WI38 (cell line): ENCODE data around the gene ERGIC1.

Experiments
- H3K4me3 ChIP-seq: 2 replicates; pipeline ENCODE4 v1.5.1; 2011; ENCODE audit warnings: low read depth, mild to moderate bottlenecking, control low read depth, low read length
- CTCF ChIP-seq: IDR thresholded peaks from 2 replicates; pipeline ENCODE4 v1.5.1; 2012; ENCODE audit warnings: low read depth, mild to moderate bottlenecking, control low read depth, low read length

Gene ERGIC1

GRCh38 chr5:172913117-172913850 is 79.2 kb downstream of the ERGIC1 start:
- no peak for TF ChIP-seq CTCF

GRCh38 chr5:172915514-172915913 is 81.5 kb downstream of the ERGIC1 start:
- H3K4me3 ChIP-seq = no peak overlapping the region
- TF ChIP-seq CTCF = no peak

More at GRCh38 chr5:172913117-172913850, 79.2 kb downstream of the ERGIC1 start:
- no peak overlapping the region for H3K4me3 ChIP-seq

DNA sequence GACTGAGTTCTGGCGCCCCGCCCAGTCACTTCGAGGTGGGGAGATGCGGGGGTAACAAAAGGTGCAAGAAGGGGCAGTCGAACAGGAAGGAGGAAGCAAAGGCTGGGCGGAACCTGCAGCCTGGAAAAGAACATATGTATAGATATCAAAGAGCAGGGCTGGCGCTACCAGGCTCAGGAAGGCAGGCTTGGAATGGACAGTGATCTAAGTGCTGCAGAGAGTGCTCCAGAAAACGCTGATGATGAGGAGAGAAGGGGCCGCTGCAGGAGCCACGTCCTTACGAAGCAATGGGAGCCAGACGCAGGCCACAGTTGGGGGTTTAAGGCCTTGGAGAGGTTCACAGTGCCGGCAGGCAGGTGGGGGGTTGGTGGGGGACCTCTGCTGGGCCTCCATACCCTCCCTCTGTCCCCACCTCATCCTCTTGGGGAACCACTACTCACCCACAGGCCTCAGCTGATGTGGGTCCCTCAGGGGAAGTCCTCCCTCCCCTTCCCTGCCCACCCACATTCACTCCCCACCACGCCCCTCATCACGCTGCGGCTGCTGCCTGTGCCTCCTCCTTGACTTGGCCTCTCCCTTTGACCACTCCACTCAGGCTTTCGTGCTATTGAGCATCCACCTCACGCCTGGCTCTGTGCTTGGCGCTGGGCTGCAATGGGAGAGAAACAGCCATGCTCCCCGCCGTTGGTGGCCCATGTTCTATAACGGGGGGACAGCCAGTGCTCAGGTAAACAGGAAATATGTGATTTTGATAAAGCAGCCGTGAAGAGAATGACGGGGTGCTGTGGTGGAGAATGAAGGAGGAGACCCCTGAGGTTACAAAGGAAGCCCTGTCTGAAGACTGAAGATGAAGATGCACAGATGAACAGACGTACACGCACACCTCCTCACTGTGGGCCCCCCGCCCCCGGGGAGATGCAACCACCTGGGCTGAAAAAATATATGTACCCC is 84.6 kb downstream of the ERGIC1 start:
- no peak overlapping the region for H3K4me3 ChIP-seq
- no peak for TF ChIP-seq CTCF

DNA sequence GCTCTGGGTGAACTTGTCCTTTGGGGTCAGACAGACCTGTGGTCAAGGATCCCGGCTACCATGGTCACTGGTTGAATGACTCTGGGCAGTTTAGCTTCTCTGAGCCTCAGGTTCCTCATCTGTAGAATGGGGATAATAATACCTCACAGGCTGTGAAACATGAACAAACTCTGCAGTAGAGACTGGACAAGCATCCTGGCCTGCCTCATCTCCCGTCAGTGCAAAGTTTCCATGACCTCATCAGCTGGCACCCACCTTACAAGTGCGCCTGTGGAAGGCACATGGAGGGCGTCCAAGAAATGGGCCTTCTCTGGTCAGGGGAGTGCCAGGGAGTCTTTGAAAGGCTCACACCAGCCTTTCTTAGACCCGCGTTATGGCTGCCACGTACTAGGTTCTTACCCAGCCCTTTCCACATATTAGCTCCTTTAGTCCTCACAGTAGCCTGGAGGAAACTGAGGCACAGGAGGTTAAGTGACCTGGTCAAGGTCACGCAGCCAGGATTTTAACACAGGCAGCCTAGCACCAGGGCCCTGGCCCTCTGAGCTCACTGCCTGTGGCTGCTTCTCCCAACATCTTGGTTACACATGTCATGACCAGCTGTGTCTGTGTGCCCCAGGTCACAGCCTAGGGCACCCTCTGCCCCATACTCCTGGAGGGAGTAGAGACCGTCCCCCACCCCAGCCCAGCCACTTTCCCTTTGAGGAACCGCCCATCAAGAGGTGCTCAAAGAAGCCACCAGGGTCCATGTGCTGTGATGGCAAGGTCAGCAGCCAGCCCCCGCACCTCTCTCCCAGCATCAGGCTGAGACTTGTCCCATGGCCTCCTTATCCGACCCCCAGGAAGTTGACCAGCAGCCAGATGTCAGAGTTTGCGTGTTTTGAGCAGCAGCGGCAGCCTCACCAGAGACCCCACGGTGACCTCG is 85.7 kb downstream of the ERGIC1 start:
- TF ChIP-seq CTCF = no peak

GRCh38 chr5:172920447-172920849 is 86.4 kb downstream of the ERGIC1 start:
- no peak overlapping the region for H3K4me3 ChIP-seq
- TF ChIP-seq CTCF = no peak

More for the DNA sequence above, 85.7 kb downstream of the ERGIC1 start:
- no peak overlapping the region for H3K4me3 ChIP-seq

GRCh38 chr5:172920995-172921394 is 86.9 kb downstream of the ERGIC1 start:
- no peak for TF ChIP-seq CTCF
- no peak overlapping the region for H3K4me3 ChIP-seq
